GM19025 (cell line): ENCODE measurements around the gene SH3BP4.

Experiments
- ATAC-seq: cut with Tn5 transposase; IDR thresholded peaks from one replicate; pipeline ENCODE4 v1.9.1; 2021; ENCODE audit warnings: mild to moderate bottlenecking, low read depth, moderate library complexity; ENCODE audit not compliant: unreplicated experiment

SH3BP4 gene

DNA sequence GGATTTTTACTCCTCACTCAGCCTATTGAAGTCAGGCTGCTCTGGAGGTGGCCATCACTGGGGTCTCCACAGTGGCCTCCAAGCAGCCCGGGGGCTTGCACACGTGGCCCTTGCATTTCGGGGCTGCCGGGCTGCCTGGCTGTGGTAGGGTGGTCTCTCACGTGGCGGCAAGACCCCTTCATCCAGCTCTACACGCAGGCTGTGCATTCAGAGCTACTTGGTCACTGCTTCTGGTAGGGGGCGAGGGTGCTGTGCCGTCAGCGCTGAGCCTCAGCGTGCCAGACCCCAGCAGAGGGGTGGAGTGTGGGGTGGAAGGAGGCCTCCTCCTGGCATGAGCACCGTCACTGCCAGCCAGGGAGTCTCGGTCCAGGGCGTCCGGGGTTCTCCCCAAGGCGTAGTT, 80.6 kb downstream of the SH3BP4 start:
- no peak for ATAC-seq

DNA sequence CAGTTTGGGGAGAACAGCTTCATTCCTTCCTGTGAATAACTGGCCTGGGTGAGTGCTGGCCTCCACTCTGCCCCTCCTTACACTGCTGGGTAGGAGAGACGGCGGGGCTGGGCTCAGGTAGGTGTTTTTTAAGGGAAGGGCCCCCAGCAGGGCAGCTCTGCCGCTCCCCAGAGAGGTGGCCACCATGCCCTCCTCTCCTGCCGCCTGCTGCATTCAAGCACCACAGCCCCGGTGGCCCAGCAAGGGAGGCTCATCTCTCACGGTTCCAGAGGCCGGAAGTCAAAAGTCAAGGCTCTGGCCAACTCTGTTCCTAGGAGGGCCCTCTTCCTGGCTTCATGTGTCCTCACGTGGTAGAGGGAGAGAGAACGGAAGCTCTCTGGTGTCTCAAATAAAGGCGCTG, 81.1 kb downstream of the SH3BP4 start:
- ATAC-seq = no peak

DNA sequence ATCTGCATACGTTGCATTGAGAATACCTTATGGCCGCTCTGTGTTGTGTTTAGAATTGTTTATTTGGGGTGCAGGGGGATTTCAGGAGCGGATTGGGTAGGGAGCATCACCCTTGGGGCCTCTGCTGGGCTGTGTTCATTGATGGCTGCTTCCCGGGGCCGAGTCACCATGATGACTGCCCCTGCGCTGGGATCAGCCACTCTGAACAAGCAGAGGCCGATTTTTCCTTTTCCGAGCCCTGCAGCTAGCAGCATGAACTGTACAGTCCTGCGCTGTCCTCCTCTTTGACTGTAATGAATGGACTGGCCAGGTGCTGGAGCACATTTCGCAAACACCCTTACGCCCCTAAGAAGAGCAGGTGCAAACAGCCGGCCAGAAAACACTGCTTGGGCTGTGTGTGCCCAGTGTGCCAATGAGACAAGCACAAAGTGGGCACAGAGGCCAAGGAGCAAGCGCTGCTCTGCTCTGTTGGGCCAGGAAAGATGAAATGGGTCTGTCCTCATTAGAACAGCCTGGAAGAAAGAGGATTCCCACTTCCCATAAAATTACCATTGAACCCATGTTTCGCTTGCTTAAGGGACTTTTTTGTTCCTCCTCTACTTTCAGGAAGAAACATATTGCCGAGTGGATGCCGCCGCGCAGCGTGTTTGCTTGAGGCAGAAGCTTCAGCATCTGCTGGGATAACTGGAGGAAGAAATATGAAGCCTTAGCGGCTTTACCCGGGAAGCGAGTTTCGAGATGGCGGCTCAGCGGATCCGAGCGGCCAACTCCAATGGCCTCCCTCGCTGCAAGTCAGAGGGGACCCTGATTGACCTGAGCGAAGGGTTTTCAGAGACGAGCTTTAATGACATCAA, 82.7 kb downstream of the SH3BP4 start:
- no peak for ATAC-seq

DNA sequence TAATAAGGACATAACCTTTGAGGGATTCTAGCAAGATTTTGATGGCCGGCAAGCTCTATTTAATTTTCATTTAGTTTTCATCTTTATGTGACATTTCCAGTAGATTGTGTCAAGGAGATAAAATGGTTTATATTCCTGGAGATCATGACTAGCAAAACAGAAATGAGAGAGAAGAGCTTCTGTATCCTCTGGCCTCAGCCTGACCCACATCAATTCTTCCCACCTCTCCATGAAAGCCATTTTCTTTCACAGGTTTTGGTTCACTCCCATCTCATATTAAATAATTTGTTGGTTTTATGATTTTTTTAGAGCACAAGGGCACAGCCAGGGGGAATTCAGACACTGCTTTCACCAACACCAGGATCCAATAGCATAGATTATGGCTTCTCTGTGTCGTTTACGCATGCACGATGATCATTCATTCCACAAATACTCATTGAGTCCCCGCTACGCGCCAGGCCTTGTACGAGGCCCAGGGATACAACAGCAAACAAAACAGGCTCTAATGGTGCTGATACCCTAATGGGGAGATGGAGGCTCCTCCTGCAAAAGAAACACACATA, 85.9 kb downstream of the SH3BP4 start:
- ATAC-seq = no peak

DNA sequence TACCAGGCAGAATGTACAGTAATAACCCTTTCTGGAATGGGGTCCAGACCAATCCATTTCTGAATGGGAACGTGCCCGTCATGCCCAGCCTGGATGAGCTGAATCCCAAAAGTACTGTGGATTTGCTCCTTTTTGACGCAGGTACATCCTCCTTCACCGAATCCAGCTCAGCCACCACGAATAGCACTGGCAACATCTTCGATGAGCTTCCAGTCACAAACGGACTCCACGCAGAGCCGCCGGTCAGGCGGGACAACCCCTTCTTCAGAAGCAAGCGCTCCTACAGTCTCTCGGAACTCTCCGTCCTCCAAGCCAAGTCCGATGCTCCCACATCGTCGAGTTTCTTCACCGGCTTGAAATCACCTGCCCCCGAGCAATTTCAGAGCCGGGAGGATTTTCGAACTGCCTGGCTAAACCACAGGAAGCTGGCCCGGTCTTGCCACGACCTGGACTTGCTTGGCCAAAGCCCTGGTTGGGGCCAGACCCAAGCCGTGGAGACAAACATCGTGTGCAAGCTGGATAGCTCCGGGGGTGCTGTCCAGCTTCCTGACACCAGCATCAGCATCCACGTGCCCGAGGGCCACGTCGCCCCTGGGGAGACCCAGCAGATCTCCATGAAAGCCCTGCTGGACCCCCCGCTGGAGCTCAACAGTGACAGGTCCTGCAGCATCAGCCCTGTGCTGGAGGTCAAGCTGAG, 89.6 kb downstream of the SH3BP4 start:
- no peak for ATAC-seq

DNA sequence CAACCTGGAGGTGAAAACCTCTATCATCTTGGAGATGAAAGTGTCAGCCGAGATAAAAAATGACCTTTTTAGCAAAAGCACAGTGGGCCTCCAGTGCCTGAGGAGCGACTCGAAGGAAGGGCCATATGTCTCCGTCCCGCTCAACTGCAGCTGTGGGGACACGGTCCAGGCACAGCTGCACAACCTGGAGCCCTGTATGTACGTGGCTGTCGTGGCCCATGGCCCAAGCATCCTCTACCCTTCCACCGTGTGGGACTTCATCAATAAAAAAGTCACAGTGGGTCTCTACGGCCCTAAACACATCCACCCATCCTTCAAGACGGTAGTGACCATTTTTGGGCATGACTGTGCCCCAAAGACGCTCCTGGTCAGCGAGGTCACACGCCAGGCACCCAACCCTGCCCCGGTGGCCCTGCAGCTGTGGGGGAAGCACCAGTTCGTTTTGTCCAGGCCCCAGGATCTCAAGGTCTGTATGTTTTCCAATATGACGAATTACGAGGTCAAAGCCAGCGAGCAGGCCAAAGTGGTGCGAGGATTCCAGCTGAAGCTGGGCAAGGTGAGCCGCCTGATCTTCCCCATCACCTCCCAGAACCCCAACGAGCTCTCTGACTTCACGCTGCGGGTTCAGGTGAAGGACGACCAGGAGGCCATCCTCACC, 90.2 kb downstream of the SH3BP4 start:
- ATAC-seq = no peak

DNA sequence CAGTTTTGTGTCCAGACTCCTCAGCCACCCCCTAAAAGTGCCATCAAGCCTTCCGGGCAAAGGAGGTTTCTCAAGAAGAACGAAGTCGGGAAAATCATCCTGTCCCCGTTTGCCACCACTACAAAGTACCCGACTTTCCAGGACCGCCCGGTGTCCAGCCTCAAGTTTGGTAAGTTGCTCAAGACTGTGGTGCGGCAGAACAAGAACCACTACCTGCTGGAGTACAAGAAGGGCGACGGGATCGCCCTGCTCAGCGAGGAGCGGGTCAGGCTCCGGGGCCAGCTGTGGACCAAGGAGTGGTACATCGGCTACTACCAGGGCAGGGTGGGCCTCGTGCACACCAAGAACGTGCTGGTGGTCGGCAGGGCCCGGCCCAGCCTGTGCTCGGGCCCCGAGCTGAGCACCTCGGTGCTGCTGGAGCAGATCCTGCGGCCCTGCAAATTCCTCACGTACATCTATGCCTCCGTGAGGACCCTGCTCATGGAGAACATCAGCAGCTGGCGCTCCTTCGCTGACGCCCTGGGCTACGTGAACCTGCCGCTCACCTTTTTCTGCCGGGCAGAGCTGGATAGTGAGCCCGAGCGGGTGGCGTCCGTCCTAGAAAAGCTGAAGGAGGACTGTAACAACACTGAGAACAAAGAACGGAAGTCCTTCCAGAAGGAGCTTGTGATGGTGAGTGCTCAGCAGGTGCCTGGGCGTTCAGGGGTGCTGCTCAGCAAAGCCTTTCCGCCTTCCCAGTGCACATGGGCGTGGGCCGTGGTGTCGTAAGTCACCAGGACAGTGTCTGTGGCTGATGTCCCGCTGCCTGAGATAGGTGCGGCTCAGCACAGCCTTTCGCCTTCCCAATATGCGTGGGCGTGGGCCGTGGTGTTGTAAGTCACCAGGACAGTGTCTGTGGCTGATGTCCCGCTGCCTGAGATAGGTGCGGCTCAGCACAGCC, 91.0 kb downstream of the SH3BP4 start:
- ATAC-seq = no peak

DNA sequence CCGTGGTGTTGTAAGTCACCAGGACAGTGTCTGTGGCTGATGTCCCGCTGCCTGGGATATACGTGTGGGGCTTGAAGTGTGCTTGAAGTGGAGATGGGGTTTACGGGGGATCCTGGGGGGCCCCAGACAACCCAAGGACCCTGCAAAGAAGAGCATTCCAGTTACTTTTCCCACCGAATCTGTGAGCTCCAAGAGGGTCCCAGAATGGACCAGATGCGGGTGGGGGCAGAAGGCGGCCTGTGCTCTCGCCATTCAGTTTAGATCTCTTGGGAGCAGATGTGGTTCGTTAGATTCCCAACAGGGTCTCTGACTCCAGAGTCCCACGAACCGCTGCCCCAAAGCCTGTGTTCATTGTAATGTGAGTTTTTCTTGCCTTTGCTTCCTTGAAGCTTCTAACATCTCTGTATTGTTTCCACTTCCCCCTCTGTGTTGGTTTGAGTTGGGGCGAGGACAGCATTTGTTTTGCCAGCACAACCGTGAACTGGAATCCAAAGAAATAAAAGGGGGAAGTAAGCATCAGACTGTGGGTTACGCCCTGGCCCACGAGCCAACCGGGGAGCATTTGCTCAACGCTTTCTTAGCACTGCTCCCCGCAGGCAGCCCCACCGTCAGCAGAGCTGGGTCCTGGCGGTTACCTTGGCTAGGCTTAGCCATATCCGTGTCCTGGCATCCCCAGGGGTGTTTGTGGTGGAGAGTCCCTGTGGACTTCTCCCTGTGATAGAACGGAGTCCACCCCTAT, 92.1 kb downstream of the SH3BP4 start:
- no peak for ATAC-seq

DNA sequence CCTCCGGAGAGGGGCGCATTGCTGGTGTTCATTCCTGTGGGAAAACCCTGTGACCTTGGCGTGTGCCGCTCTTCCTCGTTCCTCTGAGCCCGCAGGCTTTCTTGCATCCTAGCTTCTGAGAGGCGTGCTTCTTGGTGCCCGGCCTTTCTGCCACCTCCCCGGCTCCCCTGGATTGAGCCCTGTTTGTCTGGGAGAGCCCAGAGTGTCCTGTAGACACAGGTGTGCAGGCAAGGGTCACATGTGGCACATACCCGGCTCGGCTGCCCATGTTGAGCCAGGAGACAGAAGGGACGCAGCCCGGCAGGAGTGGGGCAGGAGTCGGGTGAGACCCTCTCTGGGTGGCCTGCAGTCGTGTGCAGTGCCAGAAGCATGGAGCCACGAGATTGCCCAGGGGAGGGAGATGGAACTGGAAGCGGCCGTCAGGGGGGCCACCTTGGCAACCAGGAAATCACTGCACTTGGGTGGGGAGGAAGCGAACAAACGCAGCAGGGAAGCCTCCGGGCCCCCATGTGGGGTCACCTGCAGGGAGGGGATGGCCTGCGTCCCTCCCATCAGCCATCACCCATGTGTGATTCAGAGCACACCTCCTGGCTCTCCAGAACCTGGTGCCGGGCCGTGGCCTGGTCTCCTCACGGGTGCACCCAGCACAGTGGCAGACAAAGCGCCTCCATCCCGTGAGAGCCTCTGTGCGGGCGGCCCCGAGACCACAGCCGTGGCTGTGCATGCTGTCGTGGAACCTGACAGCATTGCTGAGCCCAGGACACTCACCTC, 92.9 kb downstream of the SH3BP4 start:
- no peak for ATAC-seq

DNA sequence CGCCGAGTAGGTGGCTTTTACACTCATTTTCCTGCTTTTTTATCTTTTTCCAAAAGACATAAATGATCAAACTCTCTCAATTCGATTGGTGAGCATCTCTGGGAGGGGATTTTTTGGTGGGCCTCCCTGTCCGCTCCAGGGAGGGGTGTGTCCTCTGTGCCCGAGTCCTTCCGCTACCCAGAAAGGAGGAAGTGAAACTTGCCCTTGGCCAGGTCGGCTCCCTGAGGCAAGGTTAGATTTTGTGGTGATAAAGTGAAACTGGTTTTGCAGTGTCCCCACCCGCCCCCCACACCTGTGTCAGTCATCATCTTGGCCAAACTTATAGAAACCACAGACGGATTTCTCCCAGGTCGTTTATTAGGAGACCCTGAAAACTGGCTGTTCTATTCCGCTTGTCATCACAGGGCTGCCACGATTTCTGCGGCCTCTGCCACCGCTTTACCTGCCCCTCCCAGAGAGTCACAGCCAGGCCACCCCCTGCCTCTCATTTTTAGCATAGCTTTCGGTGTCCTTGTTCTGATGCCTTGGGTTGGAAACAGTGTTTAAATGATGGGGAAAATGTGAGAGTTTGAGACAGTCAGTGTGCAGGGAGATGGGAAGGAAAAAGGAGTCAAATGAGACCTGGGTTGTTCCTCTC, 93.6 kb downstream of the SH3BP4 start:
- ATAC-seq = no peak

DNA sequence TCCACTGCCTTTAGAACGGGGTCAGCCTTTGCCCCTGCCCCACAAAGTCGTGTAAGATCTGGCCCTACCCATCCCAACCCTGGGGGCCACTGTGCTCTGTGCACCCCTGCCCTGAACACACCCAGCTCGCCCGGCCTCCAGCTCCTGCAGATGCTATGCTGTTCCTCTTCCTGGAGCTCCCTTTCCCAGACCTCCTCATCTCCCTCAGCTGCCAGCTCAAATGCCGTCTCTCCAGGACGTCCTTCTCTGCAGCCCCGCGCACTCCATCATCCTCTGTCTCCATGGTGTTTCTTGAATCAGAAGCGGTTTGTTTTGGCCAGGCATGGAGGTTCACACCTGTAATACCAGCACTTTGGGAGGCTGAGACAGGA, 94.1 kb downstream of the SH3BP4 start:
- no peak for ATAC-seq

DNA sequence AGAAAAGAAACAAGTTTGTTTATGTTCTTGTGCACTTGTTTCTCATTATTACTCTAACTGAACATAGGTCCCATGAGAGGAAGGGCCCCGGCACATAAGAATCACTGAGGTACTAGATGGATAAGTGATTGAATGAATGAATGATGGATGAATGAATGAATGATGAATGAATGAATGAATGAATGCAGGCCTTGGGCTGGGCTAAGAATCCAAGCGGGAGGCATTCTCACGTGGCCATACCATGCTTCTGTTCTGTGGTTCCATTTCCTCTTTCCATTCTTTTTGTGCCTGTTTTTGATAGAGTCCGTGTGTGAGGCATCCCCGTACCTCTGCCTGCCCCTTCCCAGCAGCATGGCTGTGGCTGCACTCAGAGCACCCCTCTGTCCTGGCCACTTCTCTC, 94.8 kb downstream of the SH3BP4 start:
- no peak for ATAC-seq

DNA sequence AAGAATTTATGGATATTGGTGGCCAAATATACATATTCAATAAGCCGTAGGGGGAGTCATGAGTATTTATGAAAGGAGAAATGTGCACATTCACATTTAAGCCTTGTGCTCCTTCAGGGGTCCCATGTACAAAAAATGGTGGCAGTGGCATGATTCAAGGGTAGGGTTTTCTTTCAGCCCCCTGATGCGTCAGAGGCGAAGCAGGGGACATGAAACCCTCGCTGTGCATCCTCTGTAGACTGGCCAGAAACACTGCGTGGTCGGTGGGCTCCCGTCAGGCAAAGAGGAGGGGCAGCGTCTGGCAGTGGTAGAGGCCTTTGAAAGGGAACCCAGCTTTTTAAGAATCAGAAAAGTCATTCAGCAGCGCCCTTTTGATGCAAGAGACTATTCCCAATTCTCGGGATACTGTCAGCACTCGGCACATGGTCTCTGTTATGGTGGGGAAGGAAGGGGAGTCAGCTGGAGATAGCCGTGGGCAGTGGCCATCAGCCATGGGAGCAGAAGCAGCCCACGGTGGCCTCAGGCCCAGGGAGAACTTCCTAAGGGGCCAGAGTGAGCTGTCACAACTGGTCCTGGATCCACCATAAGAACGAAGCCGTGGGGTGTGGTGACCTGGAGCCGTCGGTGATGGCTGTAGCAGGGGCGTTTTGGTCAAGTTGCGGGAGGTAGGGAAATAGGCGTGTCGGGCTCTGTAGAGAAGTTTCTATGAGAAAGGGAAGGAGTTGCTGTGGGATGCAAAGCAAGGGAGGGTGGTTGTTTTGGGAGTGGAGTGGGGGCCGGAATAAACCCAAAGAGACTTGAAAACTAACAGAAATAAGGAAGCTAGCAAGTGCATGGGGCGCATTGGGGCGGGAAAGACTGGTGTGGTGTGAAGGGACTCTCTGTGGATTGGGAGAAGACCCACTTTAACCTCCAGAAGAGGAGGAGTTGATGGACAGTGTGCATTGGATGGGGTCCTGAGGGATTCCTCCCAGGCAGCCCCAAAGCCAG, 95.6 kb downstream of the SH3BP4 start:
- ATAC-seq = no peak

DNA sequence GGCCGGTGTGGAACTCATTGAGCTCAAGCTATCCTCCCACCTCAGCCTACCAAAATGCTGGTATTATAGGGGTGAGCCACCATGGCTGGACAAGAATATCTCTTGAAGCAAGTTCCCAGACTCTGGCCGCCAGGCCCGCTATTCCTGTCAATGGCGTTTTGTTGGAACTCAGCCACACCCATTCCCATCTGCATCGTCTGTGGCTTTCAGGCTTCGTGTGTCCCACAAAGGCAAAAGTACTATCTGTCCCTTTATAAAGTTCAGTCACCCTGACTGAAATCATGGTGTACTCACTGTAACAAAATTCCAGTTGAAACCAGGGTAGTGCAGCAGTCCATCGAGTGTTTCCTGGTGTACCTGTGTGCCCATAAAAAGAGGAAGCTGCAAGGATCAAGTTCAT, 96.7 kb downstream of the SH3BP4 start:
- no peak for ATAC-seq

DNA sequence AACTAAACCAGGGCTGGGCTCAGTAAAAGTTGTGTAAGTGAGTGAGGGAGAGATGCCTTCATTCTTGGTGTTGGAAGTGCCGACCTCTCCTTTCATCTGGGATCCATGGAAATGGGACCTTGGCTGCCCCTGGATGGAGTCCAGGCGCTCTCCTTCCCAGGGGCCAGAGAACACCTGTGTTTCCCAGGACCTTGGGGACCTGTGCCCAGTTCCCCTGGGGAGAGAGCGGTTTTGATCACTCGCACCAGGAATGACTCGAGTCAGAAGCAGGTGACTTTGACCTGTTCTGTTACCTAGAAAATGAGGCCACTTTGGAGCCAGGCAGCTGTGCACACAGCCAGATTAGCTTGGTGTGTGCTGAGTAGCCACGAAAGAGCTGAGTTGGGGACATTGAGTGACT, 97.3 kb downstream of the SH3BP4 start:
- no peak for ATAC-seq

DNA sequence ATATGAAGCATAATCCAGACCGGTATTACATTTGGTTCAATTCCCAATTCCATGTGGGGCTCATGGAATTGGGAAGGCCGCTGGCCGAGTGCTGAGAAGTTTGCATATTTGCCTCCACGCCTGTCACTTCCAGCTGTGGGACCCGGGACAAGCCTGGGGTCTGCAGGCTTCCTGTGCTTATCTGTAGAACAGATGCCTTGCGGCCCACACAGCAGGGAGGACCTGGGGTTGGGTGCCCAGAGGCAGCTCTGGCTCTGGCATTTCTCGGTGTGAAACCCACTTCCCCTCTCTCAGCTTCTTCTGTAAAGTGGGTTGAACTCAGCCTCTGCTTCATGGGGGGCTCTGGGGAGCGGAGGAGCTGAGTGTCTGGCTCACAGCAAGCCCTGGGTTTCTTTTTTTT, 97.9 kb downstream of the SH3BP4 start:
- no peak for ATAC-seq

DNA sequence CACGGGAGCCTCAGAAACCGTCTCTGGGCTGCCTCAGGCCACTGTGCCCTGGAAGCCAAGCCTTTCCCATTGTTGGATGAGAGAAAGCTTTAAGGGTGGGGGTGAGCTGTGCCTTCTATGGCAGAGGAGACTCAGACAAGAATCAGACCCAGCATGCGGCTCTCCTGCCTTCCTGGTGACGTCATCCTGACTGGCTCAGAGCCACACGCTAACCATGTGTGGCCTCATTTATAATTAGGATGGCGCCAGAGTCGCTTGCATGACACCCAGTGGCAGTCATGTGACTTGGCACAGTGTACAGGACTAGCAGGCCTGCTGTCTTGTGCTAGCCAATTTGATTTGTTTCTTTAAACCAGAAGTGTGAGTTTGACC, 99.1 kb downstream of the SH3BP4 start:
- ATAC-seq = no peak
